HG03432 (cell line): ENCODE data around the gene UGGT2.
"Not testable (repeated sequence)": the region's sequence is repeated elsewhere in the genome, so short reads cannot be mapped to it uniquely, and the experiment has no call there.

Experiments
- ATAC-seq: cut with Tn5 transposase; IDR thresholded peaks from one replicate; pipeline ENCODE4 v1.9.1; 2021; ENCODE audit warnings: mild to moderate bottlenecking, moderate library complexity; ENCODE audit not compliant: unreplicated experiment

UGGT2 gene

GRCh38 chr13:95970878-95971277 lies 82.3 kb downstream of the UGGT2 start:
- ATAC-seq = no peak

GRCh38 chr13:95968906-95969305 lies 84.3 kb downstream of the UGGT2 start:
- ATAC-seq = no peak

- ATAC-seq = no peak
Observed at GRCh38 chr13:95957331-95957730, 95.9 kb downstream of the UGGT2 start.

GRCh38 chr13:95956589-95957148 lies 96.5 kb downstream of the UGGT2 start:
- no peak for ATAC-seq

GRCh38 chr13:95955719-95956118 lies 97.5 kb downstream of the UGGT2 start:
- ATAC-seq = no peak

GRCh38 chr13:95955255-95955654 lies 97.9 kb downstream of the UGGT2 start:
- ATAC-seq = peak; percentile 88

- ATAC-seq = no peak
Observed at GRCh38 chr13:95954266-95954665, 98.9 kb downstream of the UGGT2 start.

GRCh38 chr13:95950103-95950502 lies 103.1 kb downstream of the UGGT2 start:
- ATAC-seq = no peak

GRCh38 chr13:95948656-95949055 lies 104.5 kb downstream of the UGGT2 start:
- no peak for ATAC-seq

- ATAC-seq = no peak
Observed at GRCh38 chr13:95937714-95938320, 115.4 kb downstream of the UGGT2 start.

GRCh38 chr13:95931300-95932025 lies 121.7 kb downstream of the UGGT2 start:
- no peak for ATAC-seq

GRCh38 chr13:95929430-95929829 lies 123.8 kb downstream of the UGGT2 start:
- no peak for ATAC-seq

GRCh38 chr13:95928367-95928906 lies 124.8 kb downstream of the UGGT2 start:
- ATAC-seq = not testable (repeated sequence)

GRCh38 chr13:95926231-95926630 lies 127.0 kb downstream of the UGGT2 start:
- ATAC-seq = no peak

GRCh38 chr13:95924389-95924994 lies 128.7 kb downstream of the UGGT2 start:
- no peak for ATAC-seq

GRCh38 chr13:95921485-95921884 lies 131.7 kb downstream of the UGGT2 start:
- no peak for ATAC-seq

- ATAC-seq = no peak
Observed at GRCh38 chr13:95920485-95920884, 132.7 kb downstream of the UGGT2 start.

- no peak for ATAC-seq
Observed at GRCh38 chr13:95918860-95919259, 134.3 kb downstream of the UGGT2 start.

- ATAC-seq = no peak
Observed at GRCh38 chr13:95914991-95915501, 138.2 kb downstream of the UGGT2 start.

- ATAC-seq = no peak
Observed at GRCh38 chr13:95906999-95907398, 146.2 kb downstream of the UGGT2 start.

GRCh38 chr13:95903569-95903968 lies 149.6 kb downstream of the UGGT2 start:
- no peak for ATAC-seq
